NK-92 (cell line): Measurements from ENCODE around the gene ALDH7A1.

Source experiments
- DNase-seq: peaks from one replicate; lab custom pipeline; 2025; ENCODE audit not compliant: unreplicated experiment; lab: John Stamatoyannopoulos, UW

Gene ALDH7A1

GRCh38 chr5:126509339-126509738 lies 85.7 kb downstream of the ALDH7A1 start:
- no peak for DNase-seq

- DNase-seq = no peak
These were observed 86.1 kb downstream of the ALDH7A1 start for GRCh38 chr5:126508962-126509279.

GRCh38 chr5:126508251-126508961 lies 86.6 kb downstream of the ALDH7A1 start:
- no peak for DNase-seq

- no peak for DNase-seq
These were observed 88.9 kb downstream of the ALDH7A1 start for GRCh38 chr5:126506079-126506478.

GRCh38 chr5:126503602-126504104 lies 91.4 kb downstream of the ALDH7A1 start:
- DNase-seq = no peak

GRCh38 chr5:126501448-126501847 lies 93.6 kb downstream of the ALDH7A1 start:
- no peak for DNase-seq

- DNase-seq = no peak
These were observed 95.1 kb downstream of the ALDH7A1 start for GRCh38 chr5:126499853-126500342.

- DNase-seq = no peak
These were observed 95.7 kb downstream of the ALDH7A1 start for GRCh38 chr5:126499278-126499677.

GRCh38 chr5:126497506-126497905 lies 97.5 kb downstream of the ALDH7A1 start:
- DNase-seq = no peak

- no peak for DNase-seq
These were observed 100.6 kb downstream of the ALDH7A1 start for GRCh38 chr5:126494393-126494792.

- no peak for DNase-seq
These were observed 102.1 kb downstream of the ALDH7A1 start for GRCh38 chr5:126492939-126493338.

- no peak for DNase-seq
These were observed 104.7 kb downstream of the ALDH7A1 start for GRCh38 chr5:126490167-126490940.

GRCh38 chr5:126488443-126489065 lies 106.5 kb downstream of the ALDH7A1 start:
- no peak for DNase-seq

- DNase-seq = no peak
These were observed 107.4 kb downstream of the ALDH7A1 start for GRCh38 chr5:126487596-126487995.

GRCh38 chr5:126486332-126486731 lies 108.7 kb downstream of the ALDH7A1 start:
- DNase-seq = no peak

GRCh38 chr5:126484253-126484652 lies 110.8 kb downstream of the ALDH7A1 start:
- no peak for DNase-seq

- DNase-seq = no peak
These were observed 111.9 kb downstream of the ALDH7A1 start for GRCh38 chr5:126483156-126483555.

GRCh38 chr5:126482591-126482990 lies 112.4 kb downstream of the ALDH7A1 start:
- DNase-seq = no peak

GRCh38 chr5:126481243-126481642 lies 113.8 kb downstream of the ALDH7A1 start:
- DNase-seq = no peak
